ENCODE results near the gene EGFL7. TPM values are rescaled to one million over a fixed set of nuclear protein-coding genes. Genes with fewer than 3 reads are reported as not detected.

The EGFL7 gene
- total RNA-seq, 2 experiments from 2014 or later: 1.1 to 1.6 TPM

DNA sequence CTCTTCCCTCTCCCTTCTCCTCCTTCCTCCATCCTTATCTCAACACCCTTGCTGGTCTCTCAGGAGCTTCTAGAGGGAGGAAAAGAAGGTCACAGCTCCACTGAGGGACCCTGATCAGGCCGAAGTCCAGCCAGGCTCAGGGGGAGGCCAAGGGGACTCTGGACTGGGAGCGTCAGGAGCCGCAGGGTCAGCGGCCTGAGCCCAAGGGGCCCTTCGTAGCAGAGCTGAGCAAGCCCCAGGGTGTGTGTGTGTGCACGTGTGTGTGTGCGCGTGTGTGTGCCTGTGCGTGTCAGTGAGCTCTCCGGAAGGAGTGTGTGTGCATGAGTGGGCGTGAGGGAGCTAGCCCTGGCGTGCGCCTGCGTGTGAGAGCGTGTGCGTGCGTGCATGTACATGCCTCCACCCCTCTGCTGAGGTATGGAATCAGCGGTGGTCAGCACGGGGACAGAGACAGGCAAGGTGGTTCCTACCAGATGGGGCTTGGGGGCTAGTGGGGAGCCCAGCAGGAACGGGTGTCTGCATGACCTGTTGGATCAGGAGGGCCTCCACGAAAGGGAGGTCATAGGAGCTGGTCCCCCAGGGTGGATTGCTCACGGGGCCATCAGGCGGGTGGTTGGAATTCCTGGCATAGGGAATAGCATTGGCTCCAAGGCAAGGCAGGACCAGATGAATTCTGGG is 34.6 kb downstream of the EGFL7 start:
- TF ChIP-seq, protein P1, sequence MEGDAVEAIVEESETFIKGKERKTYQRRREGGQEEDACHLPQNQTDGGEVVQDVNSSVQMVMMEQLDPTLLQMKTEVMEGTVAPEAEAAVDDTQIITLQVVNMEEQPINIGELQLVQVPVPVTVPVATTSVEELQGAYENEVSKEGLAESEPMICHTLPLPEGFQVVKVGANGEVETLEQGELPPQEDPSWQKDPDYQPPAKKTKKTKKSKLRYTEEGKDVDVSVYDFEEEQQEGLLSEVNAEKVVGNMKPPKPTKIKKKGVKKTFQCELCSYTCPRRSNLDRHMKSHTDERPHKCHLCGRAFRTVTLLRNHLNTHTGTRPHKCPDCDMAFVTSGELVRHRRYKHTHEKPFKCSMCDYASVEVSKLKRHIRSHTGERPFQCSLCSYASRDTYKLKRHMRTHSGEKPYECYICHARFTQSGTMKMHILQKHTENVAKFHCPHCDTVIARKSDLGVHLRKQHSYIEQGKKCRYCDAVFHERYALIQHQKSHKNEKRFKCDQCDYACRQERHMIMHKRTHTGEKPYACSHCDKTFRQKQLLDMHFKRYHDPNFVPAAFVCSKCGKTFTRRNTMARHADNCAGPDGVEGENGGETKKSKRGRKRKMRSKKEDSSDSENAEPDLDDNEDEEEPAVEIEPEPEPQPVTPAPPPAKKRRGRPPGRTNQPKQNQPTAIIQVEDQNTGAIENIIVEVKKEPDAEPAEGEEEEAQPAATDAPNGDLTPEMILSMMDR (IDR thresholded peaks at IDR 0.05): no peak
- Mint-ChIP-seq H3K9me3 (no peaks in the 10 kb centered on the region), H3K27ac (no peak overlapping the region), H3K4me1 (ENCODE audit: low read depth) (peaks cover 23% of the 10 kb centered on the region), H3K36me3 (ENCODE audit: low read depth) (no peaks in the 10 kb centered on the region), H3K27me3 (peaks cover 13% of the 10 kb centered on the region), H3K4me3 (no peak overlapping the region)
- ATAC-seq (no peak), DNase-seq (no peak)
- intact Hi-C loops (cut with micrococcal nuclease): no loop called here
- ChIA-PET CTCF (interaction anchor here (1.3 kb wide), 1 partner anchor 26 kb away, joined by 3 read pairs; no protein-coding TSS in a partner anchor), POLR2A (interaction anchor here (1.6 to 7.6 kb wide), 2 partner anchors 26 to 31 kb away, joined by 3 to 44 read pairs; no protein-coding TSS in a partner anchor)

DNA sequence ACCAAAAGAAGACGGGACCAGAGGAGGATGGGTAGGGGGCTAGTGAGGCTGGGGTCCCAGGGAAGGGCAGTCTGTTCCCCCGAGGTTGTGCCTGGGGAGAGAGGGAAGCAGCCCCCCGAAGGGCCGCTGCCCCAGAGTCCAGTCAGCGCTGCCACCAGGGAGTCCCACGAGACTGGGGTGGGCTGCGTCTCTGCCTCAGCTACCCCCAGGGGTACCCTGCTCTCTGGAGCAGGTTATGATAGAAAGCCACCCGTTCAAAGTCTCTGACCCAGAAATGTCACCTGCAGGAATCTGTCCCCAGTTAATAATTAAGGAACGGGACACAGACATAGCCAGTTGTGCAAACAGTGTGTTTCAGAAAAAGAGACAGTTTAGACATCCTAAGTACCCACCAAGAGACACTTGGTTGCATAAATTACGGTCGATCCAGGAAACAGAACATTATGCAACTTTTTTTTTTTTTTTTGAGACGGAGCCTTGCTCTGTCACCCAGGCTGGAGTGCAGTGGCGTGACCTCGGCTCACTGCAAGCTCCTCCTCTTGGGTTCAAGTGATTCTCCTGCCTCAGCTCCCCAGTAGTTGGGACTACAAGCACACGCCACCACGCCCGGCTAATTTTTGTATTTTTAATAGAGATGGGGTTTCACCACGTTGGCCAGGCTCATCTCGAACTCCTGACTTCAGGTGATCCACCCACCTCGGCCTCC is 35.3 kb downstream of the EGFL7 start:
- Mint-ChIP-seq H3K36me3 (ENCODE audit: low read depth) (no peaks in the 10 kb centered on the region), H3K27me3 (peaks cover 14% of the 10 kb centered on the region), H3K4me3 (no peak overlapping the region), H3K4me1 (ENCODE audit: low read depth) (peaks cover 24% of the 10 kb centered on the region), H3K9me3 (no peaks in the 10 kb centered on the region), H3K27ac (no peak overlapping the region)
- ATAC-seq (no peak), DNase-seq (no peak)
- intact Hi-C loops (cut with micrococcal nuclease): no loop called here
- TF ChIP-seq, protein P1 (IDR thresholded peaks at IDR 0.05): no peak
- POLR2A ChIA-PET: interaction anchor here (0.5 to 7.6 kb wide), 3 partner anchors 26 to 115 kb away, joined by 3 to 44 read pairs (median 3); no protein-coding TSS in a partner anchor
- CTCF ChIA-PET: interaction anchor here (1.3 kb wide), 1 partner anchor 27 kb away, joined by 3 read pairs; no protein-coding TSS in a partner anchor

DNA sequence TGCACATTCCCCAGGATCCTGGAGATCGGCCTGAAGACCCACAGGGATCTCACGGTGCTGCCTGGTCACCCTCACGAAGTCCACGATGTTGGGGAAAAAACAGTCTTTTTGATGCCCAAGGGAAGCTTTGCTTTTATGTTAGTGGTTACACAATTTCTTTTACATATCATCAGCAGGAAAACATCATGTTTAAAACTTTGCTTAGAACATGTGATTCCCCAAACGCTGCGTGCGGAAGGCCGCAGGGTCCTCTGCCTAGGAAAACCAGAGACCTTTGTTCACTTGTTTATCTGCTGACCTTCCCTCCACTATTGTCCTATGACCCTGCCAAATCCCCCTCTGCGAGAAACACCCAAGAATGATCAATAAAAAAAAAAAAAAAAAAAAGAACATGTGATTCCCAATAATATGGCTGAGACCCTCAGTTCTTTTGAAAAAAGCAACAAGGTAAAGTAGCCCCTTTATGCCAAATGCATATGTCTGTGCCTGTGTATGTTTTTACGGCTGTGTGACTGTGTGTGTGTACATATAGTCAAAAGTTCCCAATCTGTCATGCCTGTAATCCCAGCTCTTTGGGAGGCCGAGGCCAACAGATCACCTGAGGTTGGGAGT is 36.0 kb downstream of the EGFL7 start:
- TF ChIP-seq, protein P1 (IDR thresholded peaks at IDR 0.05): no peak
- no peak for ATAC-seq
- ChIA-PET POLR2A (interaction anchor here (2.7 to 7.6 kb wide), 2 partner anchors 11 to 29 kb away, joined by 10 to 44 read pairs; partner anchors contain the start of gene AGPAT2), CTCF (interaction anchor here (1.3 kb wide), 1 partner anchor 29 kb away, joined by 3 read pairs; no protein-coding TSS in a partner anchor)
- intact Hi-C loops (cut with micrococcal nuclease): no loop called here
- H3K4me3 Mint-ChIP-seq: no peak overlapping the region
- DNase-seq: no peak
- H3K27ac Mint-ChIP-seq: no peak overlapping the region
- no peaks in the 10 kb centered on the region for H3K9me3 Mint-ChIP-seq
- H3K36me3 Mint-ChIP-seq (ENCODE audit: low read depth): no peaks in the 10 kb centered on the region
- H3K27me3 Mint-ChIP-seq: peaks cover 16% of the 10 kb centered on the region
- H3K4me1 Mint-ChIP-seq (ENCODE audit: low read depth): peaks cover 26% of the 10 kb centered on the region

DNA sequence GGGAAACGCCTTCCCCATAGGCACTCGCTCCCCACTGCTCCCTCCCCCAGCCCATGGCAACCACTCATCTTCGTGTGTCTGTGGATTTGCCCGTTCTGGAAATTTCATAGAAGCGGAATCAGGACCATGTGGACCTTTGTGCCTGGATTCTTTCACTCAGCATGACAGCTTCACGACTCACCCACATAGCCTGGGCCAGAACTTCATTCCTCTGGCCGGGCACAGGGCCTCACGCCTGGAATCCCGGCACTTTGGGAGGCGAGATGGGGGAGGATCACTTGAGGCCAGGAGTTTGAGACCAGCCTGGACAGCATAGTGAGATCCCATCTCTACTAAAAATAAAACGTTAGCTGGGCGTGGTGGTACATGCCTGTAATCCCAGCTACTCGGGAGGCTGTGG is 37.6 kb downstream of the EGFL7 start:
- Mint-ChIP-seq H3K27me3 (peaks cover 18% of the 10 kb centered on the region), H3K36me3 (ENCODE audit: low read depth) (no peaks in the 10 kb centered on the region), H3K4me3 (no peak overlapping the region), H3K27ac (no peak overlapping the region), H3K4me1 (ENCODE audit: low read depth) (peaks cover 26% of the 10 kb centered on the region), H3K9me3 (no peaks in the 10 kb centered on the region)
- CTCF ChIA-PET: interaction anchor here (1.2 to 1.5 kb wide), 2 partner anchors 27 to 29 kb away, joined by 3 to 4 read pairs; no protein-coding TSS in a partner anchor
- TF ChIP-seq, protein P1 (IDR thresholded peaks at IDR 0.05): no peak
- POLR2A ChIA-PET: interaction anchor here (2.7 to 7.6 kb wide), 2 partner anchors 13 to 28 kb away, joined by 10 to 44 read pairs; partner anchors contain the start of gene AGPAT2
- intact Hi-C loops (cut with micrococcal nuclease): no loop called here
- no peak for ATAC-seq
- DNase-seq: no peak
